Fibroblast of peridontal ligament (primary cell): ENCODE data around the gene ZDHHC11B.
"Not testable (repeated sequence)": the region's sequence is repeated elsewhere in the genome, so short reads cannot be mapped to it uniquely, and the experiment has no call there.

Source experiments
- DNase-seq: peaks from one replicate; pipeline ENCODE4 v3.0.0-alpha.2; 2010; ENCODE audit errors: extremely low read depth

The ZDHHC11B gene

GRCh38 chr5:715636-716035 lies 68.9 kb downstream of the ZDHHC11B start:
- DNase-seq = not testable (repeated sequence)

GRCh38 chr5:714215-715118 lies 70.1 kb downstream of the ZDHHC11B start:
- not testable (repeated sequence) for DNase-seq

GRCh38 chr5:713686-714085 lies 70.8 kb downstream of the ZDHHC11B start:
- DNase-seq = not testable (repeated sequence)

GRCh38 chr5:708848-709517 lies 75.5 kb downstream of the ZDHHC11B start:
- not testable (repeated sequence) for DNase-seq

GRCh38 chr5:708374-708773 lies 76.2 kb downstream of the ZDHHC11B start:
- not testable (repeated sequence) for DNase-seq

- not testable (repeated sequence) for DNase-seq
These were observed 78.4 kb downstream of the ZDHHC11B start for GRCh38 chr5:706127-706526.

- DNase-seq = not testable (repeated sequence)
These were observed 87.5 kb downstream of the ZDHHC11B start for GRCh38 chr5:696753-697702.

GRCh38 chr5:696191-696590 lies 88.3 kb downstream of the ZDHHC11B start:
- not testable (repeated sequence) for DNase-seq

GRCh38 chr5:695475-695874 lies 89.1 kb downstream of the ZDHHC11B start:
- not testable (repeated sequence) for DNase-seq

GRCh38 chr5:694042-694431 lies 90.5 kb downstream of the ZDHHC11B start:
- DNase-seq = not testable (repeated sequence)

GRCh38 chr5:693271-694041 lies 91.1 kb downstream of the ZDHHC11B start, which contains the start of gene TPPP:
TPPP (minus strand) TSS chr5:693352; CDS start chr5:678060, 15,292 bp downstream.
- DNase-seq = not testable (repeated sequence)

- DNase-seq = not testable (repeated sequence)
These were observed 91.9 kb downstream of the ZDHHC11B start for GRCh38 chr5:692529-693041.

GRCh38 chr5:691817-692528 lies 92.6 kb downstream of the ZDHHC11B start:
- DNase-seq = no peak

GRCh38 chr5:691049-691448 lies 93.5 kb downstream of the ZDHHC11B start:
- DNase-seq = not testable (repeated sequence)

- DNase-seq = not testable (repeated sequence)
These were observed 94.2 kb downstream of the ZDHHC11B start for GRCh38 chr5:690293-690692.

- not testable (repeated sequence) for DNase-seq
These were observed 96.0 kb downstream of the ZDHHC11B start for GRCh38 chr5:688348-689010.

GRCh38 chr5:686936-687335 lies 97.6 kb downstream of the ZDHHC11B start:
- not testable (repeated sequence) for DNase-seq

GRCh38 chr5:686172-686523 lies 98.4 kb downstream of the ZDHHC11B start:
- not testable (repeated sequence) for DNase-seq
